Effector CD8-positive, alpha-beta T cell (primary cell): Measurements from ENCODE around the gene PITPNM3.

Source experiments
- DNase-seq: peaks from one replicate; lab custom pipeline; 2025; lab: John Stamatoyannopoulos, UW

PITPNM3 gene

DNA sequence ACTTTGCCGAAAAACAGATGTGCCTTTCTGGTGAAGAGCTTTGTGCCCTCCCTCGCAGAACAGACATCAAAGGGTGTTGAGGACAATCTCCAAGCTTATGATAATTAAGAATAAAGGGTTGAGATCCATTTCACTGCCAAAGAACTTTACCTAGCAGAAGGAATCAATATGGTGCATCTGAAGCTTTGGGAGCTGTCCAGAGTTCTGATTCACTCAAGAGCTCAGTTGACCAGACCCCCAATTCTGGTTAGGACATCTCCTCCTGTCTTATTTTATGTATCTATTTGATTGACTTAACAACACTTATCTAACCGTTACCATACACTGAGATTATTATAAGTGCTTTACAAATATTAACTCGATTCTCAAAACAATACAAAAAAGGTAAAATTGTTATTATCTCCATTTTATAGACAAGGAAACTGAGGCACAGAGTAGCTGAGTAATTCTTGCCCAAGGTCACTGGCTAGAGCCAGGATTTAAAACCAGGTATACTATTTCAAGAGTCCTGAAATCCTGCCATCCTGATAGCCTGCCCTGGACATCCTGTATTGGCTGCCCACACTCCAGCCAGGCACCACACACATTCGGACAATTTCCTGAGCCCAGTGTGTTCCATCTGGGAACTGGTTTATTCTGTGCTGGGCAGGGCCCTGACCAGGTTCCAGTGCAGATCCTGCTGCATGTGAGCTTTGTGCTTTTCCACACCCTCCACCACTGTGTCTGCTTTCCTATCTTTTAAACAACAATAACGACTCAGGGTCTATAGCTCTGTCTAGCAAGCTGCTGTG is 29.8 kb downstream of the PITPNM3 start:
- no peak for DNase-seq

DNA sequence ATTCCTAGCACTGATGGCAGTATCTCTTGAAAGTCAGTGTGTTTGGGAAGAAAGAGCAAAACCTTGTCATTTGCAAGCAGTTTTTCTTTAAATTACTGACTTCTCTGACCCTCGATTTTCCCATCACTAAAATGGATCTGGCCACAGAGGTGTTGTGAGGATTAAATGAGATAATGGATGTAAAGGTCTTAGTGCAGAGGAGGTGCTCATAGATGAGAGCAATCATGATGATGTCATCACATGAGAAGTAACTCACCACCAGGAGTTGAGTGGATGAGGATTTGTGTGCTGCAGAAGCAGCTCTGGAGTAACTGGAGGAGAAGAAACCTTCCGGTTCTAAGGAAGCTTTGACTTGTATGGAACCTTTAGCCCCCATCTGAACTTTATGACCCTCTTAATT is 30.6 kb downstream of the PITPNM3 start:
- DNase-seq, result no peak

DNA sequence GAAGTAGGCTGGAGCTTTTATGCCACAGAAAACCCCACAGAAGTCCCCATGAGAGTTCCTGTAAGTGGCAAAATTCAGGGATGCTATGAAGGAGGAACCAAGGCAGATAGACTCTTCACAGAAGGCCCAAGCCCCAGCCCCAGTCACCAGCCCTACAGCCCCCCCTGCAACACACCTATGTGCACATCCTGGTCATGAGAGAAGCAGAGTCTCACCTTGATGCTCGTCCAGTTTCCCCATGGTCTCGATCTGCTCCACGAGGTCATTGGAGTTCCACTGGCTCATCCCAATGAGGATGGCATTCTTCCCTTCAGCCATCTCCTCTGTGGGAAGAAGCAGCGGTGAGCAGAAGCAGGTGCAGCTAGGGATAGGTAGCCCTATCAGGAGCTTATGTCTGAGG is 31.2 kb downstream of the PITPNM3 start:
- no peak for DNase-seq

DNA sequence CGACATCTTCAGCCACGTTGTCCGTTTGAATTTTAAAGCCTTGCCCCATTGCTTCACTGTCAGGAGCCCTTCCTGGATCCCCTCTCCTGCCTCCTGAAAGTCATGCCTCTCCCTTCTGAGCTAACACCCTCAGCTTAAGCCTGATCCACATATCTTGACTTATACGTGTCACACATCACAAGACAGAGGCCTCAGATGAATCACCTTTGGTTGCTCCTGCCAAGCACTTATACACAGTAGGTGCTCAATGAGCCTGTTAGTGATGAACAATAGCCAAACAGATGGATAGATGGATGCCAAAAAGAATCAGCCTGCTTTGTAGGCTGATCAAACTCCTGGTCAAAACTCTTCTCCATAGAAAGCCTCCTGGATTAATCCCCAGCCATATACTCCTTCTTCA is 31.8 kb downstream of the PITPNM3 start:
- no peak for DNase-seq

DNA sequence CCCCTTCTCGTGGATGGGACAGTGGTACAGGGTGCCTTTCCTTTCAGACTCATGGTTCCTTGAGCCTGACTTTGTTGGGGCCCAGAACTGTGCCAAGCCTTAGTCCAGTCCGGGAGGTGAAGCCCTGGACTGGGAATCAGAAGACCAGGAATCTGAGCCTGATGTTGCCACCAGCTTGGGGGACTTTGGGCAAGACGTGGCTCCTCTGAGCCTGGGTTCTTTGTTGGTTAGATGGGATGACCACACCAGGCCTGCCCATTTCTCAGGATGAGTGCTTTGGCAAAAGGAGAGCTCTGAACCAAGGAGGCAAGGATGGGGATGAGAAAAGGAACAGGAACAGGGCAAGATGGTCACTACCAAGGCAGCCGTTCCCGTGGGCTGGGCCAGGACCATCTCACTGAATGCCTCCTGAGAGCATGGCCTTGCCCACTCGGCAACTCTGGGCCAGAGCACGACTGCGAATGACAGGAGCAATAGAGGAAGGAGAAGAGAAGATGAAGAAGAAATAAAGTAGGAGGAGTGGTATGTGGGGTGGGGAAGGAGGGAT is 32.5 kb downstream of the PITPNM3 start:
- no peak for DNase-seq

DNA sequence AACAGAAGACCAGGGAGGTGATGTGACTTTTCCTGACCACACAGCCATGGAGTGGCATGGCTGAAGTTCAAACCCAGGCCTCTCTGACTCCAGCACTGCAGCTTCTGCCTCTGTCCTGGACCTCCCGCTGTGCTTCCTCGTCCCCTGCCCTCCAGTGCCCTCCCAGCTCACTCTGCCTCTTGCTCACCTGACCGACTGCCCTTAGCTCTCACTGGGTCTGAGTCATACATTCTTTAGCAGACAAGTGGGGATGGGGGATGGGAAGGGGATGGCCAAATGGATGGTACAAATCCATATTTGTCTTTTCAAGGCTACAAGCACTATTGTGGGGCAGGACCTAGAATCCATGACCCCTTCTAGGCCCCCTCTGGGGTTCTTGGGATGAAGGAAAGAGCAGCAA is 33.0 kb downstream of the PITPNM3 start:
- no peak for DNase-seq

DNA sequence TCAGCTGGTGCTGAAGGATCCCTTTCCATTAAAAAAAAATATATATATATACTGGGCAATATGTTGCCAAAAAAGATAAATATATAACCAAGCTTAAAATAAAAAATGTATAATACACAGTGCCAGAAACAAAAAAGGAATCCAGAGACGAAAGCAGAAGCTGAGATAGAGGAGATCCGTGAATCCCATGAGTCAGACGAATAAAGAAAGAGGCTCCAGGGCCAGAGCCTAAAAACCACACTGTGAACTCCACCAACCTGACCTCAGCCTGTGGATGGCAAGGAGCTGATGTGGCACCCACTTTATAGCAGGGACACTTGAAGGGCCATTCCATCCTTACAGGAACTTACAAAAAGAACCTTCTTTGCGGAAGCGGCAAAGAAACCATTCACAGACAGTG is 34.8 kb downstream of the PITPNM3 start:
- no peak for DNase-seq

DNA sequence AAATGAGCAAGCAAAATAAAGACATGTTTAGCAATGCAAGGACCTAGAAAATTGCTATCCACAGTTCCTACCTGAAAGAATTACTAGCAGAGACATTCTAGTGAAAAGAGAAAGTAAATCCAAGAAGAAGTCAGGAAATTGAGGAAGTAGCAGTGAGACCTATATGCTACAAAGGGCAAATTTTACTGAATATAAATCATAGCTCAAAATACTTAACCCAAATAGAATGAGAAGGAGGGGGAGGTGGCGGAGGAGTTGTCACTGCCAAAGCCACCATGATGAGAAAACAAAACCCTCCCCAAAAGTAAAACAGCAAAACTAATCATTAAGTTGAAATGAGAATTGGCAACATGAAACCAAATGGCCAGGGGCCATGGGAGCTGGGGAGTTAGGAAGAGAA is 39.3 kb downstream of the PITPNM3 start:
- no peak for DNase-seq

DNA sequence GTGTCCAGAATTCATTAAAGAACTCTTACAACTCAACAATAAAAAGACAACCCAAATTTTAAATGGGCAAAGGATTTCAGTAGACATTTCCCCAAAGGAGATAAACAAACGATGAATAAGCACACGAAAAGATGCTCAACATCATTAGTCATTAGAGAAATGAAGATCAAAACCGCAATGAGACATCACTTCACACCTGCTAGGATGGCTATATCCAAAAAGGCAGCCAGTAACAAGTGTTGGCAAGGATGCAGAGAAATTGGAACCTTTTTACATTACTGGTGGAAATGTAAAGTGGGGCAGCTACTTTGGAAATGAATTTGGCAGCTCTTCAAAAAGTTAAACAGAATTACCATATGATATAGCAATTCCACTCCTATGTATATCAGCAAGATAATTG is 42.0 kb downstream of the PITPNM3 start:
- DNase-seq, result no peak

DNA sequence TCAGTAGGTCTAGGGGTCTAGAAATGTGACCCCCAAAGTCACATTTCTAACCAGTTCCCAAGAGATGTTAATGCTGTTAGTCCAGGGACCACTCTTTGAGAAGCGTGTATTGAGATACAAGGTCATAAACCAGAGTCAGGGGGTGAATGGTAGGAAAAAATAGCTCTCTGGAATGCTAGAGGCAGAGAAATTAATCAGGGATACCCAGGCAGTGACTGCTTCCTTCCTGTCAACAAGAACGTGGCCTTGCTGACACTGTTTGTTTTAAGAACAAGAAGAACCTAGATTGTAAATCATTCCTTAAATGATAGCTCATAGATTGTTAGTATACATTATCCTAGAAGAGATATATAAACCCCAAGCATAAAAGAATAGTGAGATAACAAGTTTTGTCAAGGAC is 43.8 kb downstream of the PITPNM3 start:
- DNase-seq, result no peak

DNA sequence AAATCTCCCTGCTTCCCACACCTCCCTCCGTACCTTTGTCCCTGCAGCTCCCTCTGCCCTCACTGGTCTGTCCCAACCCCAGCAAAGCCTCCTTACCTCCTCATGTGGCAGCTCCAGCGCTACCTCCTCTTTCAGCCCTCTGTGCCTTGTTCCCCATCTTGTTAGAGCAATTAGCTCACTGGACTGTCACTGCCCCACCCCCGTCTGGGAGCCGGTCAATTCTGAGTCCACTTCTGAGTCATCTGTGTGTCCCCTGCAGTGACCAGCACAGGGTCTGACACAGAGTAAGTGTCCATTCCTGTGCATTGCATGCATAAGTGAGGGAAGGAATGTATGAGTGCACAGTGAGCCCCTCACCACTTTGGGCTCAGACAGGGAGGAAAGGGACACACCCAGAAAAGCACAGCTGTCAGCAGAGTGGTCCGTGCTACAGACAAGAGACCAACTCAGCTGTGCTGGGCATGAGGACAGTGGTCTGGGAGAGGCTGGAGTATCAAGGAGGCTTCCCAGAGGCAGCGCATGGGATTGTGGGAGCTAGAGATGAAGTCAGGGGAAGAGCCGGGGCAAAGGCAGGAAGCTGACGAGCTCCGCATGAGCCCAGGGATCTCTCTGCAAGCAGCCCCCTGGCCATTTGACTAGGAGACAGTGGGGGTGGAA is 45.9 kb downstream of the PITPNM3 start:
- DNase-seq, result no peak

DNA sequence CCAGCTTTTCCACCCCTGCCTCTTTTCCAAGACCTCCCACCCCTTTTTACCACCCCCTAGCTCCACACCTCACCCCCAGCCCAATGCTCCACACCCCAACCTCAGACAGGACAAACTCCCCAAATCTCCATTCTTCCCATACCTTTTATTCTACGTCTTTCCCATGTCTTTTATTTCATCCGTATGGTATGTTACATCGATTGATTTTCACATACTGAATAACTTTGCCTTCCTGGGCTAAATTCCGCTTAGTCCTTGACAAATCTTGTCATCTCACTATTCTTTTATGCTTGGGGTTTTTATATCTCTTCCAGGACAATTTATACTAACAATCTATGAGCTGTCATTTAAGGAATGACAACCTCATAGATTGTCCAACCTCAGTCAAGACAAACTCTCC is 46.4 kb downstream of the PITPNM3 start:
- no peak for DNase-seq

DNA sequence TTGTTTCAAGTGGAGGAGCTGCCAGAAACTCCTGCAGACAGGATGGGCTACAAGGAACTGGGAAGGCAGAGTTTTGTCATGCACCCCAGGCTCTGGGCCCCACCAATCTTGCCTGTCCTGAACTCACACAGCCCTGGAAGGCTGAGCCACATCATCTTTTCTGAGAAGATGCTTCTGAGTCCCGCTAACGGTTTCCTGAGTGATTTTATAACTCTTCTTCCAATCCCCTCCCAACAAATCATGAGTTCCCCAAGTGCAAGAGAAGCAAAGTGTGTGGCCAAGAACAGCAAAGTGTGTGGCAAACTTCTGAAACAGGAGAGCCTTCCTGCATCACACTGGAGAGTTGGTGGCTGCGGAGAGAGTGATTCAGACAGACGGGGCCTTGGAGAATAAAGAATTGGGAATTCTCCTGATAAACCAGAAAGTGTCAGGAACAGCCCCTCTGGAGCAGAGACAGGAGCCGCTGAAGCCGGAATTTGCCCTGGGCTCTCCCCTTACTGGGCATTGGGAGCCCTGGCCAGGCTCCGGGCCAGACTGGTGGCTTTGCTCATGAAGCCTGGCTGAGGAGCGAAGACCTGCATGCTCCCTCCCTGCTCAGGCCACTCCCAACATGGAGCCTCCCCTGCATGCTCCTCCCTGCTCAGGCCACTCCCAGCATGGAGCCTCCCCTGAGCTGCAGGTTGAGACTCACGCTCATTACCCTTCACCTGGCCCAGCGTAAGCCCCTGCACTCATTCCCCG is 47.2 kb downstream of the PITPNM3 start:
- DNase-seq, result no peak

DNA sequence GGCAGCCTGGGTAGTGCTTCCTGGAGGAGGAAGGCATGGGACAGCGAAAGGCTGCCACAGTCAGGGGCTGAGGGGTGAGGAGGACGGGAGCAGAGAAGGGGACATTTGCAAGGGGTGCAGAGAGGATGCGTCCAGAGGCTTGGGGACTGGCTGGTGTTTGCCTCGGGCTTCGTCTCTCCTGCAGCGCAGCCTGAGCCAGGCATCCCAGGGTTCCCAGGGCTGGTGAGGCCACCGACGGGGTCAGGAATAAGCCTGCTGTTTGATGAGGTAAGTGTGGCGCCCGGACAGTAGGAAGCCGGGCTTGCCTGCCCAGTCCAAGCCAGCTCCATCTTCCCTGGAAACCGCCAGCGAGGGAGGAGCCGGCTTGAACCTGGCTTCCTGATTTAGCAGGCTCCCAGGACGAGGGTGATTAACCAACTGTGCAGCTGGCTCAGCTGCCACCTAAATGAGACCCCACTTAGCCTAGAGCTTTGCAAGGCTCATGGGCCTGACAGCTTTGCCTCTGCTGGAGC is 47.8 kb downstream of the PITPNM3 start:
- DNase-seq, result no peak

DNA sequence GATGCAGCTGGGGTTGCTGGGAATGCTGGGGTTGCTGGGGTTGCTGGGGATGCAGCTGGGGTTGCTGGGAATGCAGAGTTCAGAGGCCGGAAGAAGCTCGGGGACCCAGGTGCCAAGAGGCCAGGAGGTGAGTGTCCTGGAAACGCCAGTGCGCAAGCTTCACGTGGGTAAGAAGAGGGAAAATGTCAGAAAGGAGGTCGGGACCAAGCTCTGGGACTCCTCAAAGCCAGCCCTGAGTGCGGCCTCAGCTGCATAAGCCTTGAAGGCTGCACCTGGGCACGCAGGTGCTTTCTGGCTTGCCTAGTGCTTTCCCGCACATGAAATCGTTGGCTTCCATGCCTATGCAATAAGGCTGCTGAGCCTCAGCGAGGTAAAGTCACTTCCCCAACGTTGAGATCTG is 48.3 kb downstream of the PITPNM3 start:
- DNase-seq, result no peak

DNA sequence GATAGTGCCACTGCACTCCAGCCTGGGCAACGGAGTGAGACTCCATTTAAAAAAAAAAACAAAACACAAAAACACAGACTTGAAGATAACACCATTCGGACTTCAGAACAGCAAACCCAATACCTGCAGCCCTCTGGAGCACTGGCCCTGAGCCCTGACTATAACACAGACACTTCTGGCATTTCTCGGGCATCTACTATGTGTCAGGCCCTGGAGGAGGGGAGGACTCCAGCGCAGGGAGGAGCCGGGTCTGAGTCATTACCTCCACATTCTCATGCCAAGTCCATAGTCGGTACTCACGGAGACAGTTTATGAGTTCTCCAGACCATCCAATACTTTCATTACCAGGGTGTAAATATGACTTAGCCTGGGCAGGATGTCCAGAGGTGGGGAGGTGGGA is 48.8 kb downstream of the PITPNM3 start:
- DNase-seq, result no peak

DNA sequence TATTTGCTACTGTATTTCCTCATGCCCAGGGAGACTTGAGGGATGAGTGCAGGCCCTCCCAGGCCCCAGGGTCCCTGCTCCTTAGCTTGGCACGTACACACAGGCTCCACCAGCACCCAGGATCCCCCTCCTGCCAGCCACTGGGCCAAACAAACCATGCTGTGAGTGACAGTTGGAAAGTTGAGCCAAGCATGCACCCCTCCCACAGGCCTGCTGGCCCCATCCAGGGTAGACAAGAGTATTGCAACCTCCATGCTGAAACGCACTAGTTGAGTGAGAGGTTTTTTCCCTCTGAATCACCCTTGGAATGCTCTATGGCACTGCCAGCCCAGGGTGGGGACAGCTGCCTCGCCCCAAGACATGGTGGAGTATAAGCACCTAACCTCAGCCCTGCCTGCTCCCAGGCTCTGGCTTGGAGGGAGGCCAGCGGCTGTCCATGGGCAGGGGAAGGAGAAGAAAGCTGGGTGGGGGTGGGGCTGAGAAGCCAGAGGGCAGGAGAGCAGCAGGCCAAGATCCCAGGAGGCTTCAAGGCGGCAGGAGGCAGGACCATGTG is 49.6 kb downstream of the PITPNM3 start:
- no peak for DNase-seq

DNA sequence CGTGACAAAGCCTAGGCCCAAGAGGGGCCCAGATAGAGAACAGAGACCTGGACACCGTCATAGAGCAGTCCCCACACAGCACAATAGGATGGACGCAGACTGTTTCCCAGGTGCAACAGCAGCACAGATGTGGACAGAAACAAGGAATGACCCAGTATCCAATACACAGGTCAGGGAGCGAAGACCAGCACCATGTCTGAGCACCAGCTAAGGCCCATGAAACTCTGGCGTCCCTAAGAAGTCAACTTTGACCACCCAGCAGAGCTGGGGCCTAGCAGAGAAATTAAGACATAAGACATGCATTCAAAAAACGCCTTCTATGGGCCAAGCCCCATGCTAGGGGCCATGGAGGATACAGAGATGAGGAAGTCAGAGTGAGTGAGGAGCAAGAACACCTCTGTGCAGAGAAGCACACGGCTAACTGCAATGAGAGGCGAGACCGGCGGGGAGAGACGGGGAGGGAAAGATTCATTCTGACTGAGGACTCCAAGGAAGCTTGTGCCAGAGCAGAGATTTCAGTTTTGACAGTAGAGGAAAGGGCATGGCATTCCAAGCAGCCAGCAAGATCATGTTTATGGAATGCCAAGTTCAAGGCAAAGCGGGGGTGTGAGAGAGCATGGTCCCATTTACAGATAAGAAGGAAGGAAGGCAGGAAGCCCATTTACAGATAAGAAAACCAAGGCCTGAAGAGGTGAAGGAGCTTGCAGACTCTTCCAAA is 50.8 kb downstream of the PITPNM3 start:
- no peak for DNase-seq

DNA sequence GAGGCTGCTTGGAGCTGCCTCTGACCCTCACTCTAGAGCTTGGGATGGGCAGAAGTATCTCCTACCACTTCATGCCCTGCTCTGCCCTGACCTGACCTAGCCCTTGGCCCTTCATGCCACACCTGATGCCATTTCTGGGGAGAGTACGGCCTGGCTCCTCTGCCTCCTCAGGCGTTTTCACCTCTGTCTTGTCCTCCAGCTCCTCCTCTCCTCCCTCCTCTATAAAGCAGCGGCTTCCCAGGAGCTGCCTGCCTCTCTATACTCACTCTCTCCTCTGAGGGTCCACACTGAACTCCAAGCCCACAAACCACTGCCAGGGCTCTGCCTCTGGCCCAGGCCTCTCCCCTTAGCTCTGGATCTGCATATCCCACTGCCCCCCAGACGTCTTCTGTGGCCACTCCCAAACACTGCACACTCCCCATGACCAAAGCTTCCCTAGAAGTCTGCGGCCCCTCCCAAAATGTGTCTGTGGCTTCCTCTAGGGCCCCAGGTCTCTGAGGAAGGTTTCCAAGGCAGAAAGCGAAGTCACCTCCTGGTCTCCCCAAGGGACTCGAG is 52.6 kb downstream of the PITPNM3 start:
- DNase-seq, result no peak

DNA sequence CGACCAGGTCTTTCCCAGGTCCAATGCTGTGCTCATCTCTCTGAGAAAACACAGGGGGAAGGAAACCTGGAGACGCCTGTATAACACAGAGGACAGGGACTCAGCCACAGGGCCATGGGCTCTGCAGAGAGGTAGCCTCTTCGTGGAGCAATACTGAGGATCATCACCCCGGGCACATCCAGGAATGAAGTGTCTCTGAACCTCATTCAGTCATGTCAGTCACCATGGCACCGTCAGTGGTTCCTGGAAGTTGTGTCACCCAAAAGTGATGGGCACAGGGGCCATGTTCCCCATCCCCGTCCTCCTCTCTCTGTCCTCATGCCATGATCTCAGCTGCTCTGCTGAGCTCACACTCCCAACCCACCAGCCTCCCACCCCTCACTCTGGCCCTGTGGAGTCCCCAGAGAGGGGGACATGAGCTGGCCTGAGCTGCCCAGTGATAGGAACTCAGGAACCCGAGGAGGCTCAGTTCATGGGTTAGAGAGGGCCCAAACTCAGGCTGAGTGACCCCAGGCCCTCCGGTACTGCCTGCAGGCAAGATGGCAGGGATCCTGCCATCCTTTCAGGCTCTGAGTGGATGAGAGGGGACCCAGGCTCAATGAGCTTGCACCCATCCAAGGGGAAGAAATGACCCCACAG is 53.4 kb downstream of the PITPNM3 start:
- no peak for DNase-seq

DNA sequence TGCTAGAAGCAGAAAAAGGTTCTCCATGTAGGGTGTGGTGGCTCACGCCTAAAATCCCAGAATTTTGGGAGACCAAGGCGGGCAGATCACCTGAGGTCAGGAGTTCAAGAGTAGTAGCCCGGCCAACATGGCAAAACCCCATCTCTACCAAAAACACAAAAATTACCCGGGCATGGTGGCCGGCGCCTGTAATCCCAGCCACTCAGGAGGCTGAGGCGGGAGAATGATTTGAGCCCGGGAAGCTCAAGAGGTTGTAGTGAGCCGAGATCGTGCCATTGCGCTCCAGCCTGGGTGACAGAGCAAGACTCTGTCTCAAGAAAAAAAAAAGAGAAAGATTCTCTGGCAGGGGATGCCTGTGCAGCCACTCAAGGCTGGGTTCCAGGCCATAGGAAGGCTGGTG is 54.2 kb downstream of the PITPNM3 start:
- no peak for DNase-seq
